Retinal pigment epithelial cell (primary cell): ENCODE measurements around the gene COPB2.
"Not testable (repeated sequence)": the region's sequence is repeated elsewhere in the genome, so short reads cannot be mapped to it uniquely, and the experiment has no call there.

Experiments used
- DNase-seq: peaks from one replicate; pipeline ENCODE4 v3.0.0-alpha.2; 2010; ENCODE audit warnings: low read depth
- H3K4me3 ChIP-seq: 2 replicates; pipeline ENCODE4 v1.5.1; 2011; ENCODE audit warnings: mild to moderate bottlenecking, low read length, control low read depth, moderate library complexity
- CTCF ChIP-seq: conservative IDR thresholded peaks from 2 replicates; pipeline ENCODE4 v1.5.1; 2011; ENCODE audit warnings: low read depth, low read length, control low read depth, inconsistent platforms

The COPB2 gene

GRCh38 chr3:139396707-139397106 lies 7.3 kb upstream of the COPB2 start:
- no peak overlapping the region for H3K4me3 ChIP-seq
- TF ChIP-seq CTCF = no peak
- no peak for DNase-seq

- DNase-seq = no peak
- H3K4me3 ChIP-seq = no peak overlapping the region
- TF ChIP-seq CTCF = no peak
Observed at GRCh38 chr3:139394116-139394515, 4.7 kb upstream of the COPB2 start.

- no peak for DNase-seq
- H3K4me3 ChIP-seq = peak overlapping the region; percentile 72
- no peak for TF ChIP-seq CTCF
Observed at GRCh38 chr3:139388821-139389551, 461 bp downstream of the COPB2 start.

DNA sequence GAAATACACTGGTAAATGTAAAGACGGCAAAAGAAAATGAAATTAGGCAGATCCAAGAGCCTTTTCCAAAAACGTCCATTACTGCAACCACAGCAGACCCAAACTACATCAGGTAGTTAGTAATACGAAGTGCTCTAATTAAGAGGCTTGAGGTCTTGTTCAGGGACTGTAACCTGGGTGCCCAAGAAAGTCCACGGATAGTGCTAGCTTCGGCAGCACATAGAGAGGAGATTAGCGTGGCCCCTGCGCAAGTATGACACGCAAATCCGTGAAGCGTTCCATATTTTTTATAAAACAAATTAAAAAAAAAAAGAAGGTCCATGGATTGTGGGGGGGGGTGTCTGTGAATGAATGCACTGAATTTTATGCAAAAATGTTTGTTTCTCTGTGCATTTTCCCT lies 1.4 kb downstream of the COPB2 start:
- DNase-seq = no peak
- H3K4me3 ChIP-seq = peak overlapping the region; percentile 72
- no peak for TF ChIP-seq CTCF

- H3K4me3 ChIP-seq, DNase-seq: not testable (repeated sequence)
Observed at GRCh38 chr3:139382291-139382690, 7.2 kb downstream of the COPB2 start.

DNA sequence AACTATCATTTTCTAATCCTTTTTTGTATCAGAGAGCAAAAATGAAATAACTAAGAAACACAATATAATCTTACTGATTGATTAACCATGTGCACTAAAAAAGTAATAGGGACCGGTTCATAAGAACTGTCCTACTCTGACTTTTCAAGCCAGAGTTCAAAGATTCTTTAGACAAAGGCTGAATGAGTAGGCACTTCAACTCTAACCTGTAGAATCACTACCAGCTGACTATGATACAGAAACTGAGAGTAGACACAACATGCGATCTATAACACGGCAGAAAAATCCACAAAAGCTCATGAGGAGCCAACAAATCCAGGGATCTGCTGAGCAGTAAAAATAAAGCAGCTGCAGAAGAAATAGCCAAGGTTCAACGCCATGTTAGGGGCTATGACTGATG lies 8.9 kb downstream of the COPB2 start:
- no peak for TF ChIP-seq CTCF
- DNase-seq = no peak
- no peak overlapping the region for H3K4me3 ChIP-seq

GRCh38 chr3:139378587-139379241 lies 10.7 kb downstream of the COPB2 start:
- no peak overlapping the region for H3K4me3 ChIP-seq
- DNase-seq = no peak
- no peak for TF ChIP-seq CTCF
